Muscle of arm (tissue), 12 donors: Measurements from ENCODE around the gene VPS35L. TPM values are rescaled to one million over a fixed set of nuclear protein-coding genes. Genes with fewer than 3 reads are reported as not detected.
"Not testable (repeated sequence)": the region's sequence is repeated elsewhere in the genome, so short reads cannot be mapped to it uniquely, and the experiment has no call there.

ENCODE experiments used
- DNase-seq: peaks from one replicate; pipeline ENCODE4 v3.0.0-alpha.2; 2013
- polyA plus RNA-seq, 12 donors: library from polyadenylated mRNA; unstranded; fragments of 120-200 nt; gene quantifications; one replicate each; pipeline ENCODE4 v1.2.1, GENCODE V29; 2013; ENCODE audit not compliant: insufficient read length in 12 of 12

Gene VPS35L
- polyA plus RNA-seq, 12 donors, result 19.9 to 46.1 (median 34.7) TPM; not detected in 1

DNA sequence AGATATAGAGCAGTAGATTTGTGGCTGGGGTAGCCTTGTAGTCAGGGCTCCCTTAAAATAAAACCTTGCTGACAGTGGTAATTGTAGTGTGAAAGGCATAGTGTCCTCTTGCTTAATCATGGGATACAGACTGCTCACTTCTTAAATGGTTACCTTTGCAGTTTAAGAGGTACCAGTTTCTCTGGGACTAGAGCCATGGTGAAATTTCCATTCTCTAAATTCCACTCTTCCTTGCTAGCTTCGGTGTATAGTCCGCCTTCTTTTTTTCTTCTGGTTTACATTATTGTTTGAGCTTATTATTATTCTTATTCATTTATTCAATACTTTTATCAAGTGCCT is 30.1 kb upstream of the VPS35L start:
- DNase-seq, result no peak

DNA sequence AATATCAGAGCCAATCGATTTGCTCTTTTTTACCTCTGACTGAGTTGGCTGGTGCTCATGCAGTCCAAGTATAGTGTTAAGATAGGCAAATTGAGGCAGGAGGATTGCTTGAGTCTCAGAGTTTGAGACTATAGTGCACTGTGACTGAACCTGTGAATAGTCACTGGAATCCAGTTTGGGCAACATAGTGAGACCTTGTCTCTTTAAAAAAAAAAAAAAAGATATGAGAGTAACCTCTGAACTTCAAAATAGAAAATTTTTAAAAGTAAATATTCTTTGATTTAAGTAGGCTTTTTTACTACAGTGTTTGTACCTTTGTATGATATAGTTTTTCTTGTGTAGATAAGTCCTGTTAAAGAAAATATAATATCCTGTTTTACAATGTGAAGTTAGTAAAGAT is 28.3 kb upstream of the VPS35L start:
- DNase-seq, result no peak

DNA sequence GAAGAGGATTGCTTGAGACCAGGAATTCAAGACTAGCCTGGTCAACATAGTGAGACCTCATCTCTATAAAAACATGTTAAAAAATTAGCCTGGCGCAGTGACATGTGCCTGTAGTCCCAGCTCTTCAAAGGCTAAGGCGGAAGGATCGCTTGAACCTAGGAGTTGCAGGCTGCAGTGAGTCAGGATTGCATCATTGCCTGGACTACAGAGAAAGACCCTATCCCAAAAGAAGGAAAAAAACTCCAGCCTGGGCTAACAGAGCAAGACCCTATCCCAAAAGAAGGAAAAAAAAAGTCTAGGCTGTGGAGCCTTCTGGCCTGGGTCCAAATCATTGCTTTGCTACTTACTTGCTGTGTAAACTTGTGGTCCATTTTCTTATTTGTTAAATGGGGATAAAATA is 26.8 kb upstream of the VPS35L start:
- DNase-seq, result no peak

DNA sequence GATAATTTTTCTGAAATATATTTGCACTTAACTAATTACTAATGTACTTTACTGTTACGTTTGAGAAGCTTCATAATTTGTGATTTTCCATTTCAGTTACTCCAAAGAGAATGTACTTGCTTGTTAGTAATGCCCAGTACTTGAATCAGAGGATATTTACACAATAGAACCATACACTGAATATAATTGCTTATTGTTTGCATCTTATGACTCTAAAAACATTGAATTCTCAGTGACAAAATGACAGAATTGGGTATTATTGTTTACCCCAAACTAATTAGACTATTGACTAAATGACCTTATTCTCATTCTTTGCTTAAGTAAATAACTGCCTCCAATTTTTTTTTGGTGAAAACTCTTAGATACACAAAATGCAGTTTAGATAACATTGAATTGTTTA is 22.9 kb upstream of the VPS35L start:
- DNase-seq, result no peak

DNA sequence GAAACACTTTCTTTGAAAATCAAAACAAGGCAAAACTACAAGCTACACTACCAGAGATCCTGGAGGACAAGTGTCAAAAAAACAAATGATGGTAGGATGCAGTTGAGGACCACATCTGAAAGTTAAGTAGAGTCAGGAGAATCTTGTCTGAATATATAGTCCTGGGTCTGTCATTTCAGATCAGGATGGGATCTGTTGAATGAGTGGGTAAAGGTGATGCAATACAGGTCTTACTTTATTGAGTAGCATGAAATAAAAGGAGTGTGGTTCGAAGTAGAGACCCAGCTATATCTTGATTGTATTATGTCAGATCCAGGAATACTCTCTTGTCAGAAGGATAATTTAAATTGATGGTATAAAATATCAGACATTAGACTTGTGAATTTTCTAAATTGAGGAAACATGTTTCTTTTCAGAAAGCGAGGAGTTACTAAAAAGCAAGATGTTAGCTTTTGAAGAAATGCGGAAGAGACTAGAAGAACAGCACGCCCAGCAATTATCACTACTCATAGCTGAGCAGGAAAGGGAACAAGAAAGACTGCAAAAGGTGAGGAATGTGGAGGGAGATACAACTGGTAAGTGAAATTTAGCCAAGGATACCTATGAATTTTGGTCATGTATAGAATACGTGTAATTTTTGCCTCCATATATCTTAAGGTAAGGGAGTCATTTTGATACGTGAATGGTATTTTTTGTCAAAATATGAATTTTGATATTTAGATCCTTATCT is 15.1 kb upstream of the VPS35L start:
- no peak for DNase-seq

- DNase-seq, result no peak
These were observed 13.2 kb upstream of the VPS35L start for GRCh38 chr16:19542138-19542821.

DNA sequence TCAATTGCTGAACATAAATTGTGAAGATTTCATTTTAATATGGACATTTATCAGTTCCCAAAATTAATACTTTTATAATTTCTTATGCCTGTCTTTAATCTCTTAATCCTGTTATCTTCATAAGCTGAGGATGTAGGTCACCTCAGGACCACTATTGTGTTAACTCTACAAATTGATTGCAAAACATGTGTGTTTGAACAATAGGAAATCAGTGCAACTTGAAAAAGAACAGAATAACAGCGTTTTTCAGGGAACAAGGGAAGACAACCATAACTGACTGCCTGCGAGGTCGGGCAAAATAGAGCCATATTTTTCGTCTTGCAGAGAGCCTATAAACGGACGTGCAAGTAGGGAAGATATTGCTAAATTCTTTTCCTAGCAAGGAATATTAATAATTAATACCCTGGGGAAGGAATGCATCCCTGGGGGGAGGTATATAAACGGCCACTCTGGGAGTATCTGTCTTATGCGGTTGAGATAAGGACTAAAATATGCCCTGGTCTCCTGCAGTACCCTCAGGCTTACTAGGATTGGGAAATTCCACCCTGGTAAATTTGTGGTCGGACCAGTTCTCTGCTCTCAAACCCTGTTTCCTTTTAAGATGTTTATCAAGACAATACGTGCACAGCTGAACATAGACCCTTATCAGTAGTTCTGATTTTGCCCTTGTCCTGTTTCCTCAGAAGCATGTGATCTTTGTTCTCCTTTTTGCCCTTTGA is 12.1 kb upstream of the VPS35L start:
- not testable (repeated sequence) for DNase-seq

GRCh38 chr16:19548144-19548543 is 7.4 kb upstream of the VPS35L start:
- no peak for DNase-seq

- no peak for DNase-seq
These were observed 5.8 kb upstream of the VPS35L start for GRCh38 chr16:19549673-19550072.

DNA sequence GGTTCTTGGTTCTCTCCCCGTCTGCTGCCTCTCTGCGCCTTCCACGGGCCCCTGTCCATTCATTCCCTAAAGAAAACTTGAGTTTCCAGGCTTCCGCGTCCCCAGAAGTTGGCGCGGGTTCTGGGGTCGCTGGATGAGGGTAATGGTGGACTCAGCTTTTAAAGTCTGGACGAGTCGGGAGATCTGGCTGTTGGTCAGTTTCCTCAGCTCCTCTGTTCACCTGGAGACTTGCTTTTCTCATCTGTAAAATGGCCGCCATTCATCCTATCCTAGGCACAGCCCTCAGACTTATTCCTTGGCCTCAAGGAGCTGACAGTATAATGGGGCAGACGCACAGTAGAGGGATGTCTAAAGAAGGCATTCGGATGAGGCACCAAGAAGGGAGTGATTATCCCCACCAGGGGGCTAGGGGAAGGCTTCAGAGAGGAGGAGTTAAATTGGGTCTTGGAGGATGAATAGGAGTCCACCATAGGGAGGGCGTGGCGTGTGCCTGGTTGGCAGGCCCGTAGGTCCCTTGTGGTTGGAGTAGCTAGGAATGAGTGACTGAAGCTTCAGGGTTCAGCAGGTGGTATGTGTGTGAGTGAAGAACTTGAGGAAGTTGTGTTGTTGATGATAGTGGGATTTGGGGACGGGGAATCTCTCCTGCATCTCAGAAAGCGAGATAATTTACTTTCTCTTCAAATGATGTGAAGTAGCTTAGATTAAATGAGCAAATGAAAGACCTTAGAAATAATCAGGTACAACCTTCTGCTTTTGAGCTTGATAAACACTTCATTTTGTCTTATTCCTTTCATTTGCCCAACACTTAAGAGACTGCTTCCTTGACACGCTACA is 652 bp downstream of the VPS35L start:
- no peak for DNase-seq

DNA sequence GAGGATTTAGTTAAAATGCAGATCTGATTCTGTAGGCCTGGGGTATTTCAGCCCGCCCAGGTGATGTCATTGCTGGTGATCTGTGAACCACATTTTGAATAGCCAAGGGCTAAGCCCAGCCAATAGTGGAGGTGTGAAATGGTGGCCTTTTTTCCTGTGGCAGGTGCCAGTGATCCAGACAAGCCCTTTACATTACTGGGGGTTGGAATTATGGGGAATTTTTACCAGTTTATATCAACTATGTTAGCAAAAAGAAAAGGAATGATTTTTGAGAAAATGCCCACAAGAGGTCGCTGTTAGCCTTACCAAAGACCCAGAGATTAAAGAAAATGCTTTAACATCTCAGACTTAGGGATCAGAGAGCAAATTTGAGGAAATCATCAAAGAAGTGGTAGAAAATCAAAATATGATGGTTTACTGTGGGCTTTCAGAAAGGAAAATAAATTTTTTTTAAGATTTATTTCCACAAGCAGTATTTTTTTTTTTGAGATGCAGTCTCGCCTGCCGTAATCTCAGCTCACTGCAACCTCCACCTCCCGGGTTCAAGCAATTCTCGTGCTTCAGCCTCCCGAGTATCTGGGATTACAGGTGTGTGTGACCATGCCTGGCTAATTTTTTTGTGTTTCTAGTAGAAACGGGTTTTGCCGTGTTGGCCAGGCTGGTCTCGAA is 3.9 kb downstream of the VPS35L start:
- DNase-seq, result peak; percentile 77

DNA sequence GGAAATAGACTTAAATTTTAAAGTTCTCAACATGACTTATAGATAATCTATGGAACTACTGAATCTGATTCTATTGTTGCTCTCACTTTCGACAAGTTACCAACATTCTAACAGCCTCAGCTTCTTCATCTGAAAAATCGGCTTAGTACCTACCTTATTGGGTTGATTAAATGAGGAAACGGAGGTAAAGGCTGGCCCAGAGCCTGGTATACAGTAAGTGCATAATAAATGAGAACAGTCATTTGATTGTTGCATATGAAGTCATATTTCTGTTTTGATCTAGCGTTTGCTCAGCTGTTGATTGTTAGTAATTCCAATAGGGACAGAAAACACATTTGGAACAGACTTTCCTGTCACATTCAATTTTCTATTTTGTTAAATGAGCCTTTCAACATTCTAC is 4.6 kb downstream of the VPS35L start:
- no peak for DNase-seq

GRCh38 chr16:19563377-19563776 is 7.9 kb downstream of the VPS35L start:
- no peak for DNase-seq

DNA sequence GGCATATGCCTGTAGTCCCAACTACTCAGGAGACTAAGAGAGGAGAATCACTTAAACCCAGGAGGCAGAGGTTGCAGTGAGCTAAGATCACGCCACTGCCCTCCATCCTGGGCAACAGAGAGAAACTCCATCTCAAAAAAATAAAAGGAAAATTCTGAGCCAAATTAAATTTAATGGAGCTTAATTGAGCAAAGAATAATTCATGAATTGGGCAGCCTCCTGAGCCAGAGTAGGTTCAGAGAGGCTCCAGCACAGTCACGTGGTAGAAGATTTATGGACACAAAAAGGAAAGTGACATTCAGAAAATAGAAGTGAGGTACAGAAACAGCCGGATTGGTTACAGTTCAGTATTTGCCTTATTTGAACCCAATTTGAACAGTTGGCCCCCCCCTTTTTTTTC is 10.9 kb downstream of the VPS35L start:
- no peak for DNase-seq

DNA sequence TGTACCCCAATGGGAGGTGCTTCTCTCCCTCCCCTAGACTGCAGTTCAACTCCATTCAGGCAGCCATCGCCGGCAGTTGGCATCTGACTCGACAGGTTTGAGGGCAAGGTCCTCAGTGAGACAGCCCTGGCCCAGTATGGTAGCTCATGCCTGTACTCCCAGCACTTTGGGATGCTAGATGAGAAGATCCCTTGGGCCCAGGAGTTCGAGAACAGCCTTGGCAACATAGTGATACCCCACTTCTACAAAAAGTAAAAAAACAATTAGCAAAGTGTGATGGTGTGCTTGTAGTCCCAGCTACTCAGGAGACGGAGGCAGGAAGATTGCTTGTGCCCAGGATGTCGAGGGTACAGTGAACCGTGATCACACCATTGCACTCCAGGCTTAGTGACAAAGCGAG is 12.1 kb downstream of the VPS35L start:
- no peak for DNase-seq

DNA sequence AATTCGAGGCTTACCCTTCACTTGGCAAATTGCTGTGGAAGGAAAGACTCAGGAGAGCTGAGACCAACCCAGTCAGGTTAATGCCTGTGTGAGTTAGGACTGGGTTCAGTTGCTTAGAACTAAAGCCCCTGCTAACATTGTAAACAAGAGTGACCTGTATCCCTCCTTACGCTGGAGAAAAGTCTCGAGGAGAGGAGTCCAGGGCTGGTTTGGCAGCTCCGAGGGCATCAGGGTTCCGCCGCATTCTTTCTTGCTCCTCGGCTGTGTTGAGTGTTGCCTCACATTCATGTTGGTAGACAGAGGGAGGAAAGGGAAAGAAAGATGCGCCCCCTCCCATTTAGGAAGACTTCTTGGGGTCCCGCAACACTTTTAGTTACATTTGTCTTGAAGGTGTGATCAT is 18.5 kb downstream of the VPS35L start:
- no peak for DNase-seq

DNA sequence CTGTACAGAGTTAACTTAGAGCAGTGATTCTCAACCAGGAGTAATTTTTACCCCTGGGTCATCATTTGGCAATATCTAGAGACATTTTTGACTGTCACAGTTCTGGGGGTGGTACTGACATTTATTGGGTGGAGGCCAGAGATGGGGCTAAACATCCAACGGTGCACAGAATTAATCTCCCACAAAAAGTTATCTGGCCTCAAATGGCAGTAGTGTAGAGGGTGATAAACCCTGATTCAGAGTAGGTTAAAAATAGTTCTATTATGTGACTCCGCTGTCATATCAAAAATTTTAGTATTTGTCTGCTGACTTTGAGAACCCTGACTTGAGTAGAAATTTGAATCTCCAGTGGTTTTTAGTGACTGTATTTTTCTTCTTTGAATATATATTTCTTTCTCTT is 19.1 kb downstream of the VPS35L start:
- no peak for DNase-seq

DNA sequence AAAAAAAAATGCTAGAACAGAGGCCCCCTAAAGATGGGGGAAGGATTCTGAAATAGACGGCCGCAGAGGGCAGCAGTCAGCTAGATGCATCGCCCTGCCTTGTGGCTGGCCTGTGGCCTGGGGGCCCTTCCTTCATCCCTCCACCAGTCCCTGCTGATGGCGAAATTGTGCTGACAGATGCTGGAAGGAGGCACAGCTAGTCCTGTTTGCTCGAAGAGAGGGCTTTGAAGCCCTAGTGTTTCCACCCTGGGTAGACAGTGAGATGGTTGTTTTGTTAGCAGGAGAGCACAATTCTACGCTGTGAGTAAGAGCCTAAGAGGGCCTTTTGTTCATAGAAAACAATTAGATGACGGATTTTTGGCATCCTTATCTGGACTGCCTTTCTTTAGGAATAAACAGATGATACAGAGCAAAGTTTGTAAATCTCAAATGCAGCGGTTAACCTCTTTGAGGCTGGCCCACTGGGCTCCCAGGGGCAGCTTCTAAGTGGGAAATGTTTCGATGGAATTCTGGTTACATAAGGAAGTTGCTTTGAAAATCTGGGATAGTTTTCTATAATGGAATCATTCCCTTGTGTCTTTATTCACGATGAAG is 23.0 kb downstream of the VPS35L start:
- DNase-seq, result peak; percentile 83

GRCh38 chr16:19582050-19582831 is 26.7 kb downstream of the VPS35L start:
- no peak for DNase-seq

- DNase-seq, result no peak
These were observed 28.3 kb downstream of the VPS35L start for GRCh38 chr16:19583665-19584300.
